ENCODE data around the gene C1orf167.

DNA sequence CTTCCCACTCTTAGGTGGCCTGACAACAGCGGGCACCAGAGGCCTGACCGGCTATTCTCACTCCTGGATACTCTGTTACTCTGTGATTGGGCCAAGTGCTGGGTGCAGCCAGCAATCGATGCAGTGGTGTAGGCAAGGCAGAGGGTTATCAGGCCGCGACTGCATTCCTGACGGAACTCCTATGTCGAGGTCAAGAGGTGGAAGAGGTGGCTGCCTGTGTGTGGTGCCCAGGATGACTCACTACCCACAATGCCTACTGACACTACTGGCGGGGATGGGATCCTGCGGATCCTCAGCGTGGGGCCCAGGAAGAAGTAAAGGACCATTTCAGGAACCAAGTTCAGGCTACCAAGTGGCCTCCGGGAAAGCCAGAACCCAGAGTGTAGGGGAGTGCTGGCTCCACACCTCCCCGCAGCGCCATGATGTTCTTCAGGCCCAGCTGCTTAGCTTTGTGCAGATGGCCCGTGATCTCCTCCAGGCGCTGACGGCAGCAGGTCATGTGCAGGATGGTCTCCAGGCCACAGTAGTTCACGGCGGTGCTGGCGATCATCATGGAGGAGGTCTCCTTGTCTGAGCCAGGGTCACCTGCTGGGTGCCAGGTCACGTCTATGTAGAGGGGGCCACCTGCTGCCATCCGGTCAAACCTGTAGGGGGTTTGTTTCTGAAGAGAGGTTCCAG is 38.9 kb downstream of the C1orf167 start:
- TF ChIP-seq GATA2 (IDR thresholded peaks at IDR 0.05; ENCODE audit: low read depth, low read length) = no peak
- TF ChIP-seq GATA3 (IDR thresholded peaks at IDR 0.05; ENCODE audit: low read depth, low read length) = no peak

Measured in SH-SY5Y (cell line).